Stimulated activated CD8-positive, alpha-beta memory T cell treated with anti-CD3 and anti-CD28 coated beads, Interleukin-7, amount 100 ng/mL, for 4 hours (primary cell): ENCODE measurements around the gene KRT76.

ENCODE experiments used
- DNase-seq, 2 donors: peaks; one replicate each; pipeline ENCODE4 v3.0.0-alpha.2; 2020; ENCODE audit warnings: low read depth in 2 of 2

The KRT76 gene

GRCh38 chr12:52730383-52730782, 46.8 kb downstream of the KRT76 start:
- no peak for DNase-seq

GRCh38 chr12:52729147-52729546, 48.0 kb downstream of the KRT76 start:
- no peak for DNase-seq

GRCh38 chr12:52728374-52728773, 48.8 kb downstream of the KRT76 start:
- no peak for DNase-seq

DNA sequence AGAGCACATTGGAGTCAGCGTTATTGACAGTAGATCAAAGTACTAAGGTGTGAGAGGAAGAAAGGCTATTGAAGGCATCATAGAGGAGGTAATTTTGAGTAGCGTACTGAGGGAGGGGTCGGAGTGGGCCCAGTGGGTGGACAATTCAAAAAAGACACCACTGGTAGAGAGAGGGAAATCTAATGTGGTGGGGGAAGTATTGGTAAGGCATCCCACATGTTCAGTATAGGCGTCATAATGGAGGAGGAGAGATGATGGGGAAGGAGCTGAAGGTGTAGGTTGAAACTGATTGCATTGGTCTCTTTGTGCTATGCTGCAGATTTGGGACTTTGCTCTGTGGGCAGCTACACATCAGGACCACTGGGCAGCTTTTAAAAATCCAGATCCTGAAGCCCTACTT, 50.1 kb downstream of the KRT76 start:
- no peak for DNase-seq

DNA sequence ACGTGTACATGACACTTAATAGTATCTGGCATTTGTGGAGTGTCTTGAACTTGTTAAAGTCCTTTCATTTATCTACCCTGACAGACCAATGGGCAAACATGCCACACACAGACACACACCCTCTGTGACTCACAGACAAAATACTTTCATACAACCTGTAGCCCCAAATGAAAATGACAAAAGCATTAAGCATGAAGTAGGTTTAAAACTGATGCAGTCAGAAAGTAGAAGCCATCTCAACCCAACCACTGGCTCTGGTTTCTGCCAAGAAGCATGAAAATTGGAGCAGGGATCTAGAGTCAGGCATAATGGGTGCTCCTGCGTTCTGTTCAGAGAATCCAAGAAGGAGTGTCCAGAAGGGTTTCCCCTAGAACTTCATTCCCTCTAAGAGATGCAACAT, 50.7 kb downstream of the KRT76 start:
- no peak for DNase-seq

GRCh38 chr12:52724384-52724783, 52.8 kb downstream of the KRT76 start:
- no peak for DNase-seq

- DNase-seq: no peak
Measured at GRCh38 chr12:52722680-52723079, 54.5 kb downstream of the KRT76 start.

DNA sequence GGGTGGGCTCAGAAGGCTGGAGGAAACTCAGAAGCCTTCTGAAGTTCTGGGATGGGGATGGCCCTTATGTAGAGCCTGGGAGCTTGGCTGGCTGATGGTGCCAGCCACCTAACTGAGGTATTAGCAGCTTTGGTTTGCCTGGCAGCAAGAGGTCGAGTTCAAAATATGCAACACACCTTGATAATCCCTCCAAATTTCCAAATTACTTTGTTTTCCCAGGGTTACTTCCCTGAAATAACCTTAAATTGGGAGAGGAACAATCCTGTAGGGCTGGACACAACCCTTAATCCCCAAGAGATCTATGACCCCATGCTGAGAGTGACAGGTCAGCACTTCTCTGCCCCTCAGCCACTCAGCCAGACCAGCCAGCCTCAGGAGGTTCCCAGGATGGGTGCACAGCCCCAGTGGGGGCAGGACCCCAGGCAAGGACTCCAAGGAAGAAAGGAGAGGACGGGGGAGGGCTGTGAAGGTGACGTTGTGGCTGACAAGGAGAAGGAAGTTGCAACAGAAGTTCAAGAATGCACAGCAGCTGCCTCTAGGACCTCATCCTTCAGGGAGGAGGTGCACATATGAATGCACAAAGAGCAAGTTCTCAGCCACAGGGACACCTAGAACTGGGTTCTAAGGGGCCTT, 55.2 kb downstream of the KRT76 start:
- DNase-seq: no peak

DNA sequence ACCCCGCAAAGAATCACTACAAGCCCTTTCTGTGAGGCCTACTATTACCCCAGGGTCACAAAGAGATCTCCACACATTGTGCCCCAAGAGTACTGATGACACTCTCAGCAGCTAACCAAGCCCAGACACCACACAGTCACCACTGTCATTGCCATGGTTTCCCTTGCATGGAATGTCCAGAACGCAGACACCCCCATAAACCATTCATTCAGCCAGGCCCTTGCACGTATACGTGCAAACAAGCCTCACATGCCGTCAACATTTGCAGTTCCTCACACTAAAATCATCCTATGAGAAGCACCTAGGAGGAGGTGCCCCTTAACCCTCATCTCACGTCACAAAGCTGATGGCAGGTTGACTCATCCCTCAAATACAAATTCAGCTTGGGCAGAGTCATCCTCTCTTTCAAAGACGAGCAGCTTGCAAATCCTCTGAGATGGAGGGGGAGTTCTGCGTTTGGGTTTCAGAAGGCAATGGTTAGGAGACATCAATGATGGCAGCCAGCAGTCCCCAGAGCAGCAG, 56.7 kb downstream of the KRT76 start:
- no peak for DNase-seq
